SK-N-SH (cell line): ENCODE measurements around the gene KAT8.

Experiments used
- POLR2AphosphoS5 ChIP-seq: IDR thresholded peaks from 2 replicates; pipeline ENCODE4 v1.6.1; 2012; ENCODE audit warnings: low read depth, low read length
- RAD21 ChIP-seq: IDR thresholded peaks from 2 replicates; pipeline ENCODE4 v1.6.1; 2012; ENCODE audit warnings: mild to moderate bottlenecking, low read length
- RFX5 ChIP-seq: IDR thresholded peaks from 2 replicates; pipeline ENCODE4 v1.6.1; 2012; ENCODE audit warnings: mild to moderate bottlenecking, improper control_type of control experiment, low read length
- TEAD4 ChIP-seq: IDR thresholded peaks from 2 replicates; pipeline ENCODE4 v1.4.0; 2012; ENCODE audit warnings: mild to moderate bottlenecking, borderline replicate concordance; ENCODE audit not compliant: insufficient read depth
- TF ChIP-seq, protein P1 (sequence below): fragments of 200-600 bp; sonication (generic); IDR thresholded peaks from 2 replicates; pipeline ENCODE4 v1.6.1; 2017; ENCODE audit warnings: antibody characterized with exemption, mild to moderate bottlenecking, moderate library complexity
- TF ChIP-seq, protein P2 (sequence below): fragments of 150-350 bp; IDR thresholded peaks from 2 replicates; pipeline ENCODE4 v1.6.1; 2017; ENCODE audit warnings: antibody characterized with exemption, low read length, low read depth, borderline replicate concordance

DNA sequence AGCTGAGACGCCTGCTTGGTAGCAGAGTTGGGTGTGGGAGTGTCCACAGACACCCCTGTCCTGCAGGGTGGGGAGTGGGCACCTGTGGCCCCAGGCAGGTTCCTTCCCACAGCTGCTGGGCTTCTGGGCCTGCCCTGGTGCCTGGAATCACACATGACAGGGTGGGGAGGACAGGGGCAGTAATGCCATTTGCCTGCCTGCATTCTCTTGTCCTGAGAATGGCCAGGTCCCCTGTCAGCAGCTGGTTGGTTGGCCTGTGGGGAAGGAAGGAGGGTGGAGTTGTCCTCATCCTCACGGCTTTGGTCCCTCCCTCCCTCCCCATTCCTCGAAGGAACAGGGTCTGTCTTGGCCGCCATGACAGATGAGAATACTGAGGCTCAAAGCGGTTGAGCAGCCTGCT, 33.9 kb upstream of the KAT8 start:
- TF ChIP-seq, protein P1, sequence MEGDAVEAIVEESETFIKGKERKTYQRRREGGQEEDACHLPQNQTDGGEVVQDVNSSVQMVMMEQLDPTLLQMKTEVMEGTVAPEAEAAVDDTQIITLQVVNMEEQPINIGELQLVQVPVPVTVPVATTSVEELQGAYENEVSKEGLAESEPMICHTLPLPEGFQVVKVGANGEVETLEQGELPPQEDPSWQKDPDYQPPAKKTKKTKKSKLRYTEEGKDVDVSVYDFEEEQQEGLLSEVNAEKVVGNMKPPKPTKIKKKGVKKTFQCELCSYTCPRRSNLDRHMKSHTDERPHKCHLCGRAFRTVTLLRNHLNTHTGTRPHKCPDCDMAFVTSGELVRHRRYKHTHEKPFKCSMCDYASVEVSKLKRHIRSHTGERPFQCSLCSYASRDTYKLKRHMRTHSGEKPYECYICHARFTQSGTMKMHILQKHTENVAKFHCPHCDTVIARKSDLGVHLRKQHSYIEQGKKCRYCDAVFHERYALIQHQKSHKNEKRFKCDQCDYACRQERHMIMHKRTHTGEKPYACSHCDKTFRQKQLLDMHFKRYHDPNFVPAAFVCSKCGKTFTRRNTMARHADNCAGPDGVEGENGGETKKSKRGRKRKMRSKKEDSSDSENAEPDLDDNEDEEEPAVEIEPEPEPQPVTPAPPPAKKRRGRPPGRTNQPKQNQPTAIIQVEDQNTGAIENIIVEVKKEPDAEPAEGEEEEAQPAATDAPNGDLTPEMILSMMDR: no peak
- TF ChIP-seq, protein P2, sequence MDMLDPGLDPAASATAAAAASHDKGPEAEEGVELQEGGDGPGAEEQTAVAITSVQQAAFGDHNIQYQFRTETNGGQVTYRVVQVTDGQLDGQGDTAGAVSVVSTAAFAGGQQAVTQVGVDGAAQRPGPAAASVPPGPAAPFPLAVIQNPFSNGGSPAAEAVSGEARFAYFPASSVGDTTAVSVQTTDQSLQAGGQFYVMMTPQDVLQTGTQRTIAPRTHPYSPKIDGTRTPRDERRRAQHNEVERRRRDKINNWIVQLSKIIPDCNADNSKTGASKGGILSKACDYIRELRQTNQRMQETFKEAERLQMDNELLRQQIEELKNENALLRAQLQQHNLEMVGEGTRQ: no peak
- TF ChIP-seq RAD21: no peak
- no peak for TF ChIP-seq RFX5
- no peak for TF ChIP-seq POLR2AphosphoS5
- no peak for TF ChIP-seq TEAD4
